GM12878 (cell line): ENCODE results near the gene GNAT1. TPM values are rescaled to one million over a fixed set of nuclear protein-coding genes. Genes with fewer than 3 reads are reported as not detected.
"Not testable (repeated sequence)": the region's sequence is repeated elsewhere in the genome, so short reads cannot be mapped to it uniquely, and the experiment has no call there.

ENCODE experiments used
- ATAC-seq: fragments of 200-7000 bp; cut with Tn5 transposase; 3 replicates; pipeline ENCODE4 v1.9.1; 2020; ENCODE audit warnings: mild to moderate bottlenecking, moderate library complexity
- BruUV-seq: library from RNA; stranded (reverse); fragments of 400-500 nt; replicated peaks from 2 replicates; lab custom pipeline; 2021; lab: Mats Ljungman, UMichigan
- CTCF ChIA-PET: fragments of 300-600 bp; sonication (Branson Sonifier 250); formaldehyde crosslinking; extraction: SDS; loops from one replicate; lab custom pipeline; 2021; ENCODE audit warnings: inconsistent platforms; lab: Yijun Ruan, JAX
- POLR2A ChIA-PET: fragments of 350-600 bp; formaldehyde crosslinking; extraction: SDS; loops from one replicate; lab custom pipeline; 2021; ENCODE audit warnings: inconsistent platforms; lab: Charles Lee
- RAD21 ChIA-PET: fragments of 300-600 bp; sonication (Branson Sonifier 250); formaldehyde crosslinking; loops from one replicate; lab custom pipeline; 2023; ENCODE audit warnings: antibody characterized with exemption; ENCODE audit not compliant: unreplicated experiment; lab: Charles Lee
- SMC1A ChIA-PET: fragments of 300-600 bp; sonication (Branson Sonifier 250); formaldehyde crosslinking; loops from one replicate; lab custom pipeline; 2023; ENCODE audit not compliant: unreplicated experiment, uncharacterized antibody; lab: Charles Lee
- DNase-seq: peaks from one replicate; pipeline ENCODE4 v3.0.0-alpha.2; 2011; ENCODE audit warnings: low read depth, low spot score
- FAIRE-seq: peaks from 3 replicates; lab custom pipeline; 2011; peaks lifted over from hg19 to GRCh38; lab: Jason Lieb, UNC
- H2AFZ ChIP-seq: 2 replicates; pipeline ENCODE4 v1.6.0; 2011; ENCODE audit warnings: low read depth, low read length, control low read depth; ENCODE audit not compliant: control insufficient read depth
- H3K27ac ChIP-seq: 2 replicates; pipeline ENCODE4 v1.5.1; 2011; ENCODE audit warnings: control low read depth; ENCODE audit not compliant: control insufficient read depth, insufficient read depth
- H3K27me3 ChIP-seq, 2 experiments: replicated peaks in 1 of 2; 2 replicates each; pipeline versions ENCODE4 v1.6.0 to v1.6.1; 2011; ENCODE audit warnings: low read length in 1 of 2; ENCODE audit not compliant: control insufficient read depth in 2 of 2, insufficient read depth in 2 of 2
- H3K36me3 ChIP-seq, 2 experiments: 2 replicates each; pipeline ENCODE4 v1.5.1; 2011; ENCODE audit warnings: low read length in 1 of 2; ENCODE audit not compliant: control insufficient read depth in 2 of 2, insufficient read depth in 2 of 2
- H3K4me1 ChIP-seq: 2 replicates; pipeline ENCODE4 v1.6.1; 2011; ENCODE audit warnings: mild to moderate bottlenecking, low read length, moderate library complexity, mixed read lengths; ENCODE audit not compliant: control insufficient read depth, insufficient read depth
- H3K4me2 ChIP-seq: 2 replicates; pipeline ENCODE4 v1.6.0; 2011; ENCODE audit warnings: control low read depth; ENCODE audit not compliant: control insufficient read depth, insufficient read depth
- H3K4me3 ChIP-seq: fragments of 200-600 bp; sonication (generic); 2 replicates; pipeline ENCODE4 v1.5.1; 2016
- H3K79me2 ChIP-seq: 2 replicates; pipeline ENCODE4 v1.6.0; 2011; ENCODE audit warnings: low read length; ENCODE audit not compliant: control insufficient read depth, insufficient read depth
- H3K9ac ChIP-seq: 2 replicates; pipeline ENCODE4 v1.8.0; 2011; ENCODE audit warnings: low read length, control low read depth, mixed read lengths; ENCODE audit not compliant: control insufficient read depth, insufficient read depth
- H3K9me3 ChIP-seq: replicated peaks from 3 replicates; pipeline ENCODE4 v1.5.1; 2011; ENCODE audit warnings: mild to moderate bottlenecking, low read length; ENCODE audit not compliant: control insufficient read depth, insufficient read depth
- H4K20me1 ChIP-seq: 2 replicates; pipeline ENCODE4 v1.6.0; 2011; ENCODE audit not compliant: control insufficient read depth, insufficient read depth
- BRCA1 ChIP-seq: IDR thresholded peaks from 2 replicates; pipeline ENCODE4 v1.6.1; 2011; ENCODE audit warnings: low read depth, low read length, improper control_type of control experiment
- CHD2 ChIP-seq: IDR thresholded peaks from 2 replicates; pipeline ENCODE4 v1.6.1; 2011; ENCODE audit warnings: low read depth, low read length, improper control_type of control experiment, borderline replicate concordance
- CHD4 ChIP-seq: fragments of 200-600 bp; sonication (generic); IDR thresholded peaks from 2 replicates; pipeline ENCODE4 v1.6.1; 2016; ENCODE audit warnings: mild to moderate bottlenecking
- CREB1 ChIP-seq: IDR thresholded peaks from 2 replicates; pipeline ENCODE4 v1.6.1; 2012; ENCODE audit warnings: low read depth, mild to moderate bottlenecking, inconsistent platforms
- RFX5 ChIP-seq: IDR thresholded peaks from 2 replicates; pipeline ENCODE4 v1.6.1; 2011; ENCODE audit warnings: low read depth, low read length, improper control_type of control experiment
- WGBS: methylation state at CpG from one replicate; pipeline ENCODE4 v1.1.6; 2016; ENCODE audit warnings: low lambda C conversion rate; ENCODE audit not compliant: insufficient replicate concordance, insufficient coverage; ENCODE audit errors: missing lambda C conversion rate; 5-methylcytosine and 5-hydroxymethylcytosine counted together
- in situ Hi-C: fragments of 300-500 bp; cut with MboI; formaldehyde crosslinking; loops from 9 replicates; pipeline ENCODE4 v1.14.3; 2018; ENCODE audit warnings: mixed read lengths
- intact Hi-C: fragments of 100-400 bp; cut with micrococcal nuclease; formaldehyde crosslinking; loops from one replicate; pipeline ENCODE4 v1.14.2; 2022; ENCODE audit not compliant: unreplicated experiment
- polyA plus RNA-seq, 11 experiments: library from polyadenylated mRNA; depleted of rRNA in 4 of 11; unstranded in 6 of 11; stranded (reverse) in 5 of 11; fragments of >200 nt; fragmentation: Nextera tagmentation in 4 of 11; fragmentation: Illumina TruSeq in 1 of 11; extraction: Ambion mirVana in 4 of 11; extraction: Trizol in 1 of 11; gene quantifications; 1 replicate in 1 of 11; 2 replicates in 10 of 11; pipeline versions ENCODE4 v1.2.1 to v1.2.3, GENCODE V29; 2011 to 2016; ENCODE audit warnings: inconsistent platforms in 2 of 11, missing spikeins in 2 of 11, low read depth in 1 of 11
- total RNA-seq, 4 experiments: library from RNA; depleted of rRNA in 3 of 4; stranded (reverse); fragments of >200 nt in 3 of 4; fragmentation: Illumina TruSeq in 1 of 4; extraction: Trizol in 1 of 4; gene quantifications; 2 replicates each; pipeline versions ENCODE4 v1.2.1 to v1.2.3, GENCODE V29; 2013 to 2021

Gene GNAT1
- total and polyA plus RNA-seq, 10 of the 15 experiments (the other 5 are each of a cell fraction or from before 2014, with no cell fraction given) = not detected

DNA sequence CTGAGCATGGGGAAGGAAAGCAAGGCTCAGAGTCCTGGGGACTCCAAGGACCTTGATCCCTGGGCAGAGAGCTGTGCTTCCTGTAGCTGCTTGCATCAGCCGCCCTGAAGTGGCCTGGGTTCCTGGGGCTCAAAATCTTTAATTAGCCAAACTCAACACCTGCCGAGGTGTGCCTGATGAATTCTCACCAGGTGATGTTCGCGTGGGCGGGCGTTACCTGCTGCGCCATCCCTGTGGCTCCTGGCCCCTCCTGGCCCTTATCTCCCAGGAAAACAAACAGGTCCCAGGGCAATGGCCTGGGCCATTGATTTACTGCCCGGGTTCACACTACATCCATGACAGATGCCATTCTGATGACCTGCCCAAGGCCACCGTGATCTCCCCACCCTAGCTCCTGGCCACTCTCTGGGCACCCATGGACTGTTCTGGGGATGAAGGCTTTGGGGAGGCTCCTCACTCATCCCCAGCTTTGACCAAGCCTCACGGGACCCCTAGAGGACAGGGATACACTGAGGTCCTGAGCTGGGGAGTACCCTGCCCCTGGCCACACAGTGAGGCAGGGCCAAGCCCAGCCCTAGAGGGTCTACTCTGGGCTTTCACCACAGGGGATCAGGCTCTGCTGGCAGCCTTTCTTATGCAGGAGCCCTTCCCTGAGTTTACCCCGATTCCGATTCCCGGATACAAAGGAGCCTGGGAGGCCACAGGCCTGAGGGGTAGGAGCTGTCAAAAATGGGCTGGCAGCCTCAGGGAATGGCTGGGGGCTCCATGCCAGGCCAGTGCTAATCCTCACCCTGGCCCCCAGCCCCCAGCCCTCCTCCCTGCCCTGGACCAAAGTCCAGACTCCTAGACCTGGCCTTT is 19.3 kb downstream of the GNAT1 start (continued):
- TF ChIP-seq CHD4 (no peak), RFX5 (no peak), CREB1 (no peak), BRCA1 (no peak), CHD2 (no peak)

DNA sequence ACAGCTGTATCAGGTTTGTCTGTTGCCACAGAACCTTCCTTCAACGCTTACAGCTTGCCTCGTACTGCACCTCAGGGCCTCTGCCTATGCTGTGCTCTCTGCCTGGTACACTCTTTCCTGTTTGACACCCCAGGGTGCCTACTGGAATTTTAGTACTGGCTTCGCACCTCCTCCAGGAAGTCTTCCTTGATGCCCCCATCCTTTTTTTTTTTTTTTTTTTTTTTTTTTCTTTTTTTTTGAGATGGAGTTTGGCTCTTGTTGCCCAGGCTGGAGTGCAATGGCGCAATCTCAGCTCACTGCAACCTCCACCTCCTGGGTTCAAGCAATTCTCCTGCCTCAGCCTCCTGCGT is 19.9 kb downstream of the GNAT1 start:
- H3K79me2 ChIP-seq, H3K36me3 ChIP-seq, FAIRE-seq, BruUV-seq, DNase-seq, H3K4me1 ChIP-seq, in situ Hi-C loops, H4K20me1 ChIP-seq, ATAC-seq, H3K4me3 ChIP-seq, H3K27ac ChIP-seq, intact Hi-C loops, H3K9ac ChIP-seq, H3K4me2 ChIP-seq, H3K27me3 ChIP-seq, H2AFZ ChIP-seq, H3K9me3 ChIP-seq: not testable (repeated sequence)
- 29% methylated on average over 4 of the region's 5 CpGs for WGBS
- ChIA-PET POLR2A (interaction anchor here (0.7 to 1.4 kb wide), 2 partner anchors 9 to 1082 kb away, joined by 3 to 5 read pairs; no protein-coding TSS in a partner anchor), CTCF (interaction anchor here (1.0 to 2.1 kb wide), 4 partner anchors 7 to 61 kb away, joined by 3 to 8 read pairs (median 4); no protein-coding TSS in a partner anchor), RAD21 (interaction anchor here (0.7 to 1.4 kb wide), 3 partner anchors 14 to 642 kb away, joined by 3 to 5 read pairs (median 5); no protein-coding TSS in a partner anchor), SMC1A (interaction anchor here (0.8 kb wide), 1 partner anchor 19 kb away, joined by 3 read pairs; no protein-coding TSS in a partner anchor)
